ENCODE measurements around the gene RUNDC3A. TPM values are rescaled to one million over a fixed set of nuclear protein-coding genes. Genes with fewer than 3 reads are reported as not detected.

RUNDC3A gene
- total and polyA plus RNA-seq, 2 of the 13 experiments (the other 11 are each of a cell fraction or from before 2014, with no cell fraction given), result 0.25 TPM; not detected in 1

GRCh38 chr17:44308320-44308818 is at the start of gene RUNDC3A (continued):
- TF ChIP-seq GABPA (IDR thresholded peaks at IDR 0.05; ENCODE audit: low read depth, low read length) (no peak), GABPA (CRISPR knock-in tag; IDR thresholded peaks at IDR 0.05; ENCODE audit: low read depth) (no peak), HNF4A (CRISPR knock-in tag; IDR thresholded peaks at IDR 0.05) (no peak), ZBTB7B (CRISPR knock-in tag; IDR thresholded peaks at IDR 0.05) (0 out of 2 replicates have a peak, but pooled peaks have one; percentile 44), MTF1 (CRISPR knock-in tag; IDR thresholded peaks at IDR 0.05) (peak; percentile 72; the same call in 1 of the 2 replicates), ELF4 (CRISPR knock-in tag; IDR thresholded peaks at IDR 0.05; ENCODE audit: borderline replicate concordance) (no peak), ZNF331 (CRISPR knock-in tag; IDR thresholded peaks at IDR 0.05) (peak; percentile 90), ZFP82 (CRISPR knock-in tag; IDR thresholded peaks at IDR 0.05; ENCODE audit: borderline replicate concordance) (no peak), PATZ1 (CRISPR knock-in tag; IDR thresholded peaks at IDR 0.05) (peak; percentile 87), FLYWCH1 (CRISPR knock-in tag; IDR thresholded peaks at IDR 0.05) (no peak), ETS1 (CRISPR knock-in tag; IDR thresholded peaks at IDR 0.05) (peak; percentile 72; the same call in 1 of the 2 replicates), ATF4 (CRISPR knock-in tag; IDR thresholded peaks at IDR 0.05) (peak in 1 of 2 experiments; percentile 65; a peak in 2 of 4 replicates), ZNF24 (IDR thresholded peaks at IDR 0.05) (no peak), SIX4 (CRISPR knock-in tag; IDR thresholded peaks at IDR 0.05) (no peak), ZNF850 (CRISPR knock-in tag; conservative IDR thresholded peaks at IDR 0.05) (no peak), SPEN (CRISPR knock-in tag; IDR thresholded peaks at IDR 0.05; ENCODE audit: low read depth) (no peak; the same call in 1 of the 2 replicates), KDM5B (CRISPR knock-in tag; IDR thresholded peaks at IDR 0.05; ENCODE audit: borderline replicate concordance) (peak; percentile 66), ZNF879 (CRISPR knock-in tag; IDR thresholded peaks at IDR 0.05) (no peak), ZNF382 (CRISPR knock-in tag; IDR thresholded peaks at IDR 0.05; ENCODE audit: borderline replicate concordance) (no peak), ZNF639 (CRISPR knock-in tag; conservative IDR thresholded peaks at IDR 0.05) (0 out of 2 replicates have a peak, but pooled peaks have one; percentile 54), ARID2 (CRISPR knock-in tag; IDR thresholded peaks at IDR 0.05; ENCODE audit: borderline replicate concordance) (no peak), RCOR2 (CRISPR knock-in tag; IDR thresholded peaks at IDR 0.05) (no peak), MIER2 (CRISPR knock-in tag; IDR thresholded peaks at IDR 0.05) (peak; percentile 98)
- TF ChIP-seq, protein P1, sequence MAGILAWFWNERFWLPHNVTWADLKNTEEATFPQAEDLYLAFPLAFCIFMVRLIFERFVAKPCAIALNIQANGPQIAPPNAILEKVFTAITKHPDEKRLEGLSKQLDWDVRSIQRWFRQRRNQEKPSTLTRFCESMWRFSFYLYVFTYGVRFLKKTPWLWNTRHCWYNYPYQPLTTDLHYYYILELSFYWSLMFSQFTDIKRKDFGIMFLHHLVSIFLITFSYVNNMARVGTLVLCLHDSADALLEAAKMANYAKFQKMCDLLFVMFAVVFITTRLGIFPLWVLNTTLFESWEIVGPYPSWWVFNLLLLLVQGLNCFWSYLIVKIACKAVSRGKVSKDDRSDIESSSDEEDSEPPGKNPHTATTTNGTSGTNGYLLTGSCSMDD (CRISPR knock-in tag; IDR thresholded peaks at IDR 0.05), result no peak
